ENCODE data around the gene ZBTB7C. TPM values are rescaled to one million over a fixed set of nuclear protein-coding genes. Genes with fewer than 3 reads are reported as not detected.

Gene ZBTB7C
- total RNA-seq, 1 donor = not detected

DNA sequence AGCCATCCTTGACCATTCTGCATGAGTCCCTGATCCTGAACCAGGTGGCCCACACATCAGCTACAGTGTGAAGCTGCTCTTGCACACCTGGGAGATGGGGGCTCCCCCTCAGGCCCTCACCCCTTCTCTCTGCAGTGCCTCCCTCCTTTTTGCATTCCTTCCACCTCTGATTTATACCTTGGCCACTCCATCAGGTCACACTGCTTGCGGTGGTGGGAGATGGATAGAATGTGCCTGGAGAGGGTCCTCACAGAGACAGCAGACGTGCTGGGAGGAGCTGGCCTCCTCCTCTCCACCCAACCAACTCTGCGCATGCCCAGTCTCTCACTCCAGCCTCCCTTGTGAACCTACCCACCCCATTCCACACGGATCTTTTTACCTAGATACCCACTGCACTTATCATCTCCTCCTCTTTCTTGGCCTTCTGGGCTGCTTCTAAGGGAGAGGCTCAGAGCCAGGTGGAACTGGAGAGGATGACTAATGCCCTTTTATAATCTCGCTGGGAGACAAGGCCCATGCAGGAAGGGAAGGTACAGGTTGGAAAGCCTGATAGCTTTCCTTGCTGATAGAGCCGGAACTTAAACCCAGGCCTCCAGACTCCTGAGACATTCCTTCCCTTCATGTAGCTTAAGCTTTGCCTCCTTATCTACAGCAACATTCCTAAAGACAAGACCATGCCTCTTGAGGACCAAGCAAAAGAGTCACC lies 205.1 kb downstream of the ZBTB7C start:
- TF ChIP-seq, protein P1, sequence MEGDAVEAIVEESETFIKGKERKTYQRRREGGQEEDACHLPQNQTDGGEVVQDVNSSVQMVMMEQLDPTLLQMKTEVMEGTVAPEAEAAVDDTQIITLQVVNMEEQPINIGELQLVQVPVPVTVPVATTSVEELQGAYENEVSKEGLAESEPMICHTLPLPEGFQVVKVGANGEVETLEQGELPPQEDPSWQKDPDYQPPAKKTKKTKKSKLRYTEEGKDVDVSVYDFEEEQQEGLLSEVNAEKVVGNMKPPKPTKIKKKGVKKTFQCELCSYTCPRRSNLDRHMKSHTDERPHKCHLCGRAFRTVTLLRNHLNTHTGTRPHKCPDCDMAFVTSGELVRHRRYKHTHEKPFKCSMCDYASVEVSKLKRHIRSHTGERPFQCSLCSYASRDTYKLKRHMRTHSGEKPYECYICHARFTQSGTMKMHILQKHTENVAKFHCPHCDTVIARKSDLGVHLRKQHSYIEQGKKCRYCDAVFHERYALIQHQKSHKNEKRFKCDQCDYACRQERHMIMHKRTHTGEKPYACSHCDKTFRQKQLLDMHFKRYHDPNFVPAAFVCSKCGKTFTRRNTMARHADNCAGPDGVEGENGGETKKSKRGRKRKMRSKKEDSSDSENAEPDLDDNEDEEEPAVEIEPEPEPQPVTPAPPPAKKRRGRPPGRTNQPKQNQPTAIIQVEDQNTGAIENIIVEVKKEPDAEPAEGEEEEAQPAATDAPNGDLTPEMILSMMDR (IDR thresholded peaks at IDR 0.05; ENCODE audit: insufficient read depth, low read depth, low read length) = no peak
- H3K4me3 ChIP-seq (ENCODE audit: low read depth, low read length) = no peak overlapping the region
- DNase-seq (ENCODE audit: low read depth) = no peak

GRCh38 chr18:48203288-48203945 lies 205.8 kb downstream of the ZBTB7C start:
- TF ChIP-seq, protein P1 (IDR thresholded peaks at IDR 0.05; ENCODE audit: insufficient read depth, low read depth, low read length) = no peak
- no peak overlapping the region for H3K4me3 ChIP-seq (ENCODE audit: low read depth, low read length)
- DNase-seq (ENCODE audit: low read depth) = no peak

GRCh38 chr18:48202350-48203260 lies 206.6 kb downstream of the ZBTB7C start:
- TF ChIP-seq, protein P1 (IDR thresholded peaks at IDR 0.05; ENCODE audit: insufficient read depth, low read depth, low read length) = no peak
- no peak overlapping the region for H3K4me3 ChIP-seq (ENCODE audit: low read depth, low read length)
- DNase-seq (ENCODE audit: low read depth) = no peak

DNA sequence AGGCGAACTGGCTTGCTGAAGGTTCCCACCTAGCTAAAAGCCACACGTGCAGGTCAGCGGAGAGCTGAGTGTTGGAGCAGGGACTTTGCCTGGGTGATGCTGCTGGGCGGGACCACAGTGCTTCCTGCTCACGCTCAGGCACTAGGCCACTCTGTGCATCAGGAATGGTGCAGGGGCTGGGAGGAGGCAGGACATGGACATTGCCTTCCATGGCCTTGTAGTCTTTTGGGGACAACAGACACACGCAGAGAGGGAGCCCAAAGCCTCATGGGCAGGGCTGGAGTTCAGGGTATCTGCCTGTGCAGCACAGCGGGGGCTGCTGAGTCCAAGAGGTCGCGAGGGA lies 207.2 kb downstream of the ZBTB7C start:
- TF ChIP-seq, protein P1 (IDR thresholded peaks at IDR 0.05; ENCODE audit: insufficient read depth, low read depth, low read length) = no peak
- no peak overlapping the region for H3K4me3 ChIP-seq (ENCODE audit: low read depth, low read length)
- no peak for DNase-seq (ENCODE audit: low read depth)

GRCh38 chr18:48201337-48202005 lies 207.7 kb downstream of the ZBTB7C start:
- no peak for DNase-seq (ENCODE audit: low read depth)

More at GRCh38 chr18:48201337-48202005, 207.7 kb downstream of the ZBTB7C start:
- TF ChIP-seq, protein P1 (IDR thresholded peaks at IDR 0.05; ENCODE audit: insufficient read depth, low read depth, low read length) = no peak
- no peak overlapping the region for H3K4me3 ChIP-seq (ENCODE audit: low read depth, low read length)
